GM18873 (cell line): ENCODE results near the gene BEND5.

Experiments
- ATAC-seq: cut with Tn5 transposase; IDR thresholded peaks from one replicate; pipeline ENCODE4 v1.9.1; 2021; ENCODE audit warnings: mild to moderate bottlenecking, moderate library complexity, moderate number of reproducible peaks; ENCODE audit not compliant: unreplicated experiment, low FRiP score

Gene BEND5

DNA sequence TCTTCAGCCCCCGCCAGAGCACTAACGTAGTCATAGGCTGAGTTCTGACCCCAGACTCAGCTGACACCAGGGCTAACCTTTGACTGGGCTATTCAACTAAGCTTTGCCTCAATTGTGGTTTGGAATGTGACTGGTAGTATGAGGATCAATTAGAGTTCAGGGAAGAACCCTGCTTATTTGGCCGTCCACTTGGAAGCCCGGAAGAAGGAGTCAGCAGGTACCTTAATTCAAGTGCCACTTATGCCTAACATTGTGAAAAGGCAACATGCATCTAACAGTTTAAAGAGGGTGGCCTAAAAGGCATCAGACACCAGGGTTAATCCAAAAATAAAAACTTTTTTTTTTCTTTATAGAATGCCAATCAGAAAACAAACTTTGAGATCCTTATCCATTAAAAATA lies 92.3 kb downstream of the BEND5 start:
- no peak for ATAC-seq

DNA sequence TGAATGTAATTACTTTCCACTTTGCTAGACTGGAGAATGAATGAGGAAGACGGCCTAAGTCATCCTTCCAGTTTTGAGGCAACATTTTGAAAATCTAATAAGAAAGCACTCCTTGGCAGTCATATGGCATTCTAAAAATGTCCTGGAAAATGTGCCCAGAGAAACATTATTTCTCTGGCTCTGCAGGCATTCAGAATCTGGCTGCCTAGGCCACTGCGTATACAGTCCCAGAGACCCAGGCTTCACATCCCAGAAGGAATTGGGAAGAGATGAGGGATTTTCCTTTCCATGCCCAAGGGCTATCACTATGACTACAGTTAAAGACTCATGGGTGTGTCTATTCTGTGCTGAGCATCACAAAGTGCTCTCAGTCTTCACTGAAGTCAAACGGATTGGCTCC lies 92.9 kb downstream of the BEND5 start:
- ATAC-seq = no peak

DNA sequence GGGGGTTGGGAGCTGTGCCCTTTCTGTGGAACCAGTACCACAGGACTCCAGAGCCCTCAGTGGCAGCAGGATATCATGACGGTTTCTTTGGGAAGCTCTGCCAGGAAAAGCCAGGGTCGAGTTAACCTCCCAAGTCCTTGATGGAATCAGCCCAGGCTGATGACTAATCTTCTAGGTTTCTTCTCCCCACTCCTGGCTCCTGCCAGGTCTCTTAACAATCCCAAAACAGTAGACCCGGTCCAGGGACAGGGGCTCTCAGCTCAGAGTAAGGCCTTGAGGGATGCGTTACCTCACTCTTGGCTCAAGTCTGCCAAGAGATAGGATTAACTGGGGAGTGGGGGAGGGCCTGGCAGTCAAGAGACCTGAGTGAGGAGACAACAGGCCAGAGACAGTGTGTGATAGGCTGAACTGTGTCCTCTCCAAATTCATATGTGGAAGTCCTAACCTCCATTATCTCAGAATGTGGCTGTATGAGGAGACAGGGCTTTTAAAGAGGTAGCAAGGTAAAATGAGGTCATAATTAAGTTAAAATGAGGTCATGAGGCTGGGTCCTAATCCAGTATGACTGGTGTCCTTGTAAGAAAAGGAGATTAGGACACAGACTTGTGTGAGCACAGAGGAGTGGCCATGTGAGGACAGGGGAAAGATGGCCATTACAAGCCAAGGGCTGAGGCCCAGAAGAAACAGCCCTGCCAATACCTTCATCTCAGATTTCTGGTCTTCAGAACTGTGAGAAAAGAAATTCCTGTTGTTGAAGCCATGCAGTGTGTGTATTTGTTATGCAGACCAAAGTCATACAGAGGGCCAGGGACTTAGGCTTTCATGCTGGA lies 95.0 kb downstream of the BEND5 start:
- ATAC-seq = no peak

DNA sequence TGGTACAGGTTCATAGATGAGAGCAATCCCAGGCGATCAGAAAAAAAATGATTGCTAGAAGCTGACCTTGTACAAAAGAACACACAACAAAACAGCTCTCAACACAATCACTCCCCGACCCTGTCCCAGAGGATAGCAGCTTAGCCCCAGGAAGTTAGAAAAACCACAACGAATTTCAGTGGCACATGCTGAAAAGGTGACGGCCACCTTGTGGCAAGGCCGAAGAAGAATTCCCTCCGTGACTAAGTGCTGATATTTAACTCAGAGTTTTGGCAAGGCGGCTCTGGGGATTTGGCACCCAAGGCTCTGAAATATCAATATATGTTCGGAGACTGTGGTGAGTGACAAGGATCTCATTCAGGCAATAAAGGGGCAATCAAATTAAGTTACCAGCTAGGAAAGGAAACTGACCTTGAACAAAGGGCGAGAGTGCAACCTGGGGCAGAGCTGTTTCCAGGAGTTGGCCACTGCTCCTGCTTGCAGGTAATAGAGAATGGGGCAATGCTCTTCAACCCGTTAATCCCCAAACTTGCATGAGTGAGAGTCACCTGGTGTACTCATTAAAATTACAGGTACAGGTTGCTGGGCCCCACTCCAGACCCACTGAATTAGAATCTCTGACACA lies 96.2 kb downstream of the BEND5 start:
- no peak for ATAC-seq

DNA sequence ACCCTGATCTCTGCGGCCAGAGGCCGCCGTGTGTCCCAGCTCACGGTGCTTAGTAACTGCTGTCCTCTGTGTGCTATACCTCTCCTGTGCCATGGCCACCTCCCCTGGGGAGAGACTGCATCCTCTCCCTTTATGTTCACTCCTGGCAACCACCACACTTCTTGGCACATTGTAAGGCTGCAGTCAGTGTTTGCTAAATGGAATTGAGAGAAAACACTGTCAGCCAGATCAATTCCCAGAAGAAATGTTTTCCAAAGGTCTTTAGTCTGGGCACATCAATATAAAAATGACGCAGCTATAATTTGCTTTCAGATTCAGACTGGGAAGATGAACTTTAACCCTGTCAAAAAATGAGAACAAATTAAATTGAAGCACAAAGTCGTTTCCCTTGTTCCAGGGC lies 96.8 kb downstream of the BEND5 start:
- ATAC-seq = no peak

DNA sequence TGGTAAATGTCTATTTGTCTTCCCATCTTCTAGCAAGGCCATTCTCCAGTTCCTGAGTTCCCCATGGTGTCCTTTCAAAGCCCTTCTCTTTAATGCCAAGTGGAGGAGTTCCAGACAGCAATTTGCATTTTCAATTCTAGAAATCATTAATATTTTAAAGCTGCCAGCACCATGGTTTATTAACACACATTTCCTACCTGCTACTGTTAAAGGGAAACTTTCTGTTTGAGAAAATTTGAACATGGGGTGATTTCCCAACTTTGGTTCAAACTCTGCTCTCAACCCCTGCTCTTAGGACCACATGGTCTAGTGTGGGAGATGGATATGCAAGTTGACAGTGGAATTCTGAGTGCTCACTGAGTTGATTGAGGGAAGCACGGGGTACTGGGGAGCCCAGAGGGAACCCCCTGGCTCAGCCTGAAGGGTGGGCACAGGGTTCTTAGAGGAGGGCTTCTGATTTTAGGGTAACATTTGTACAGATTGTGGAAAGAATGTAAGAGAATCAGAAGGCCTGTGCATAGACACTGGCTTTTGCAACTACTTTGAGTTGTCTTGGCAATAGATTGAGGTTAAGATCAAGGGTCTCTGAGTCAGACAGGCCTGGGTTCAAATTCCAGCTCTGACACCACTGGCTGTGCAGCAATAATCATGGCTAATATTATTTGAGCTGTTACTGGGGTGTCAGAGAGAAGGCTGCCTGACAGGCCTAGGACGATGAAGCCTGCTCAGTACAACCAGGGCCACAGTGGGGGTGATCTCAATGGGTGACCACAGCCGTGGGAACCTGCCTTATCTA lies 97.8 kb downstream of the BEND5 start:
- peak; percentile 38 for ATAC-seq
